ENCODE results near the gene OAF.

OAF gene

GRCh38 chr11:120219938-120220746, 9.3 kb downstream of the OAF start:
- ChIA-PET POLR2A (no interaction called here), CTCF (interaction anchor here (0.9 to 7.7 kb wide), 4 partner anchors 10 to 82 kb away, joined by 4 to 59 read pairs (median 6); no protein-coding TSS in a partner anchor)
- DNase-seq (ENCODE audit: extremely low spot score): no peak
- TF ChIP-seq CTCF (IDR thresholded peaks at IDR 0.05; ENCODE audit: control extremely low read depth, extremely low read depth, low read depth, missing control alignments): no peak

DNA sequence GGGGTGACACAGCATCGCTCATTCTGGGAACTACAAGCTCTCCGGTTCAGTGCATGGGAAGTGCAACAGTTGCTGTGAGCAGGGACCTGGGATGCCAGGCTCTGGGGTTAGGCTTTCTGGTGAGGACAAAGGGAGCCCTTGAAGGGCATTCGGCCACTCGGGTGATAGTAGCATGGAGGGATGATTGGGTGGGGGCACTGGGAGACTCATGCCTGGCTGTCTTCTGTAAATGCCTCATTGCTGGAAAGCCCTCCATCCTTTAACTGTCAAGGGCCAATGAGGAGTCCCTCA, 9.9 kb downstream of the OAF start:
- POLR2A ChIA-PET: no interaction called here
- DNase-seq (ENCODE audit: extremely low spot score): no peak
- CTCF ChIA-PET: interaction anchor here (2.1 to 7.7 kb wide), 2 partner anchors 9 to 81 kb away, joined by 8 to 59 read pairs; no protein-coding TSS in a partner anchor
- TF ChIP-seq CTCF (IDR thresholded peaks at IDR 0.05; ENCODE audit: control extremely low read depth, extremely low read depth, low read depth, missing control alignments): no peak

DNA sequence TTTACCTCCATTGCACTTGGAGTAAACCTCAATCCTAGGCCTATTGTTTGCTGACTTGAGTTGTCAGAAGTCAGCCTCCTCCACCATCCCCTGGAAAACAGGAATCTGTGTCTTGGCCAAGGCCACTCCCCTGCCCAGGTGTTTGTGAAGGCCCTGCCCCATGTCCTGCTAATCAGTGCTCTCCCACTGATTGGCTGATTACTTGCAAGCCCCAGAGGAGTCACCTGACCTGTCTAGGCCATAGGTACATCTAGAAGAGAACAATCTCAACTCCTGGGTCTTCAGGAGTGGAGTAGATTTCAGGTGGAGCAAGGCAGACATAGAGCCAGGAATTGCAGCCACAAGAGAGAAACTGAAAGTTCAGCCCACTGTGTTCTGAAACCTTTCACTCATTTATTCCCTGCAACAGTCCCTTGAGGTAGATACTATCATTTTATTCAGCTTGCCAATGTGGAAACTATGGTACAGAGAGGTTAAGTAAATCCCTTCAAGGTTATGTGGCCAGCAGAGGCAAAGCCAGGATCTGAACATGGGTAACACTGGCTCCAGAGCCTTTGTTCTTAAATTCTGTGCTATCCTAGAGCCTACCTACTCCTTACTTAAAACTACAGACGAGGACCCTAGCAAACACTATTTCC, 10.4 kb downstream of the OAF start:
- no peak for DNase-seq (ENCODE audit: extremely low spot score)
- CTCF ChIA-PET: interaction anchor here (1.0 to 7.7 kb wide), 3 partner anchors 9 to 81 kb away, joined by 4 to 59 read pairs (median 8); no protein-coding TSS in a partner anchor
- POLR2A ChIA-PET: no interaction called here
- no peak for TF ChIP-seq CTCF (IDR thresholded peaks at IDR 0.05; ENCODE audit: control extremely low read depth, extremely low read depth, low read depth, missing control alignments)

DNA sequence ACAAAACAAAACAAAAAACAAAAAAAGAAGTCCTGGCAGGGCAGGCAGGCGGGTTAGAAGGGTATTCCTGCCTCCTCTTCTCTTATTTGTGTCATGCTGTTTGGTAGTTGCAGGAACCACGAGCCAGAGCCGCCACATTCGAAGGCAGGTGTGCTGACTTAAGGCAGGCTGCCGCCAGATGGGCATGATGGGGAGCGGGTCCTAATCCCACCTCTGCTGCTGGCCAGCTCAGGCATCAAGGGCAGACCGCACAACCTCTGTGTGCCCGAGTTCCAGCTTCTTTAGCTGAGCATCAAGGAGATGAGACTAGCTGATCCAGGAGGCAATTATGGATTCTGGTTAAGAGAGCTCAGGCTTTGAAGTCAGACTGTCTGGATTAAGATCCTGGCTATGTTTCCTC, 12.1 kb downstream of the OAF start:
- ChIA-PET POLR2A (no interaction called here), CTCF (interaction anchor here (1.1 to 17.8 kb wide), 5 partner anchors 11 to 581 kb away, joined by 3 to 219 read pairs (median 41); no protein-coding TSS in a partner anchor)
- no peak for TF ChIP-seq CTCF (IDR thresholded peaks at IDR 0.05; ENCODE audit: control extremely low read depth, extremely low read depth, low read depth, missing control alignments)
- DNase-seq (ENCODE audit: extremely low spot score): no peak

DNA sequence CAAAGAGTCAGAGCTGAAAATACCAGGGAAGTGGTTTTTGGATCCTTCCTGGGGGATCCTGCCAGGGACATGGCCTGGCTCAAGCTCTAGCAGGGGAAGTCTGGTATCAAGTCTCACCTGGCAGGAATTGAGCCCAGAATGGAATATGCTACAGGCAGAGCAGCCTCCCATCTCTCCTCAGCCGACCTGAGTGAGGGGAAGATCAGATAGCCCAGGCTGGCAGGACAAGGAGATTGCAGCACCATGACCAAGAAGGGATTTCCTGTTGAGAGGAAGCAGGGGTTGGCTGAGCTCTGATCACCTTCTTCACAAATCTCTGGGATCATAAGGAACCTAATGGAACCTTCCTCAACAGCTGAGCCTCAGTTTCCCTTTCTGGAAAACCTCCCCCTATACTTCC, 13.0 kb downstream of the OAF start:
- TF ChIP-seq CTCF (IDR thresholded peaks at IDR 0.05; ENCODE audit: control extremely low read depth, extremely low read depth, low read depth, missing control alignments): no peak
- ChIA-PET POLR2A (no interaction called here), CTCF (interaction anchor here (1.1 to 17.8 kb wide), 7 partner anchors 8 to 582 kb away, joined by 3 to 219 read pairs (median 17); no protein-coding TSS in a partner anchor)
- no peak for DNase-seq (ENCODE audit: extremely low spot score)

GRCh38 chr11:120224361-120224760, 13.5 kb downstream of the OAF start:
- no peak for TF ChIP-seq CTCF (IDR thresholded peaks at IDR 0.05; ENCODE audit: control extremely low read depth, extremely low read depth, low read depth, missing control alignments)
- CTCF ChIA-PET: interaction anchor here (1.9 to 17.8 kb wide), 5 partner anchors 9 to 77 kb away, joined by 6 to 219 read pairs (median 41); no protein-coding TSS in a partner anchor
- POLR2A ChIA-PET: no interaction called here
- DNase-seq (ENCODE audit: extremely low spot score): no peak
